ENCODE results near the gene C4B.
"Not testable (repeated sequence)": the region's sequence is repeated elsewhere in the genome, so short reads cannot be mapped to it uniquely, and the experiment has no call there.

Gene C4B

GRCh38 chr6:32064706-32065105 lies 50.1 kb downstream of the C4B start:
- Histone ChIP-seq H3K9me3 (ENCODE audit: severe bottlenecking) (no peaks in the 10 kb centered on the region), H3K4me3 (ENCODE audit: severe bottlenecking) (no peak overlapping the region), H3K27me3 (ENCODE audit: insufficient read depth, poor library complexity, severe bottlenecking) (no peaks in the 10 kb centered on the region), H3K27ac (ENCODE audit: poor library complexity, severe bottlenecking) (no peak overlapping the region), H3K36me3 (ENCODE audit: low read depth) (no peaks in the 10 kb centered on the region), H3K4me1 (ENCODE audit: insufficient read depth, poor library complexity, severe bottlenecking) (no peaks in the 10 kb centered on the region)
- no peak for DNase-seq (ENCODE audit: low spot score)
- no peak for TF ChIP-seq CTCF (IDR thresholded peaks at IDR 0.05; ENCODE audit: poor library complexity, severe bottlenecking)
- ATAC-seq (ENCODE audit: low read depth) = no peak

GRCh38 chr6:32067521-32067920 lies 52.9 kb downstream of the C4B start:
- H3K9me3 ChIP-seq (ENCODE audit: severe bottlenecking); ATAC-seq (ENCODE audit: low read depth); H3K27ac ChIP-seq (ENCODE audit: poor library complexity, severe bottlenecking); H3K4me3 ChIP-seq (ENCODE audit: severe bottlenecking); H3K27me3 ChIP-seq (ENCODE audit: insufficient read depth, poor library complexity, severe bottlenecking); H3K4me1 ChIP-seq (ENCODE audit: insufficient read depth, poor library complexity, severe bottlenecking); H3K36me3 ChIP-seq (ENCODE audit: low read depth): not testable (repeated sequence)
- DNase-seq (ENCODE audit: low spot score) = peak; percentile 34

GRCh38 chr6:32068315-32068714 lies 53.7 kb downstream of the C4B start:
- DNase-seq (ENCODE audit: low spot score) = peak; percentile 42
- H3K4me3 ChIP-seq (ENCODE audit: severe bottlenecking); H3K9me3 ChIP-seq (ENCODE audit: severe bottlenecking); H3K27me3 ChIP-seq (ENCODE audit: insufficient read depth, poor library complexity, severe bottlenecking); H3K27ac ChIP-seq (ENCODE audit: poor library complexity, severe bottlenecking); H3K36me3 ChIP-seq (ENCODE audit: low read depth); ATAC-seq (ENCODE audit: low read depth); H3K4me1 ChIP-seq (ENCODE audit: insufficient read depth, poor library complexity, severe bottlenecking): not testable (repeated sequence)

- Histone ChIP-seq H3K27ac (ENCODE audit: poor library complexity, severe bottlenecking) (no peak overlapping the region), H3K36me3 (ENCODE audit: low read depth) (no peaks in the 10 kb centered on the region), H3K4me1 (ENCODE audit: insufficient read depth, poor library complexity, severe bottlenecking) (no peaks in the 10 kb centered on the region), H3K27me3 (ENCODE audit: insufficient read depth, poor library complexity, severe bottlenecking) (no peaks in the 10 kb centered on the region), H3K4me3 (ENCODE audit: severe bottlenecking) (no peak overlapping the region), H3K9me3 (ENCODE audit: severe bottlenecking) (no peaks in the 10 kb centered on the region)
- no peak for TF ChIP-seq CTCF (IDR thresholded peaks at IDR 0.05; ENCODE audit: poor library complexity, severe bottlenecking)
- no peak for ATAC-seq (ENCODE audit: low read depth)
- DNase-seq (ENCODE audit: low spot score) = no peak
Observed at GRCh38 chr6:32068867-32069266, 54.3 kb downstream of the C4B start.

- Histone ChIP-seq H3K4me3 (ENCODE audit: severe bottlenecking) (no peak overlapping the region), H3K27ac (ENCODE audit: poor library complexity, severe bottlenecking) (no peak overlapping the region), H3K9me3 (ENCODE audit: severe bottlenecking) (no peaks in the 10 kb centered on the region), H3K4me1 (ENCODE audit: insufficient read depth, poor library complexity, severe bottlenecking) (no peaks in the 10 kb centered on the region), H3K27me3 (ENCODE audit: insufficient read depth, poor library complexity, severe bottlenecking) (no peaks in the 10 kb centered on the region), H3K36me3 (ENCODE audit: low read depth) (no peaks in the 10 kb centered on the region)
- TF ChIP-seq CTCF (IDR thresholded peaks at IDR 0.05; ENCODE audit: poor library complexity, severe bottlenecking) = no peak
- ATAC-seq (ENCODE audit: low read depth) (no peak), DNase-seq (ENCODE audit: low spot score) (peak; percentile 38)
Observed at GRCh38 chr6:32069460-32069859, 54.9 kb downstream of the C4B start.

GRCh38 chr6:32069878-32070515 lies 55.4 kb downstream of the C4B start:
- Histone ChIP-seq H3K36me3 (ENCODE audit: low read depth) (no peaks in the 10 kb centered on the region), H3K9me3 (ENCODE audit: severe bottlenecking) (no peaks in the 10 kb centered on the region), H3K4me3 (ENCODE audit: severe bottlenecking) (no peak overlapping the region), H3K27me3 (ENCODE audit: insufficient read depth, poor library complexity, severe bottlenecking) (no peaks in the 10 kb centered on the region), H3K27ac (ENCODE audit: poor library complexity, severe bottlenecking) (no peak overlapping the region), H3K4me1 (ENCODE audit: insufficient read depth, poor library complexity, severe bottlenecking) (no peaks in the 10 kb centered on the region)
- ATAC-seq (ENCODE audit: low read depth) = no peak
- peak; percentile 46 for DNase-seq (ENCODE audit: low spot score)
- no peak for TF ChIP-seq CTCF (IDR thresholded peaks at IDR 0.05; ENCODE audit: poor library complexity, severe bottlenecking)
